IPS DF 4.7 (cell line): ENCODE data around the gene CARS1.

Experiments
- DNase-seq: peaks from one replicate; pipeline ENCODE4 v3.0.0-alpha.2; 2013; ENCODE audit warnings: low spot score; ENCODE audit errors: extremely low read depth

CARS1 gene

GRCh38 chr11:3010004-3010403 is 47.2 kb downstream of the CARS1 start:
- no peak for DNase-seq

- no peak for DNase-seq
Observed at GRCh38 chr11:3009481-3009880, 47.7 kb downstream of the CARS1 start.

- DNase-seq = no peak
Observed at GRCh38 chr11:3008746-3009336, 48.4 kb downstream of the CARS1 start.

- DNase-seq = no peak
Observed at GRCh38 chr11:3007404-3008010, 49.7 kb downstream of the CARS1 start.

- DNase-seq = no peak
Observed at GRCh38 chr11:3006505-3007260, 50.5 kb downstream of the CARS1 start.

GRCh38 chr11:3004481-3004880 is 52.7 kb downstream of the CARS1 start:
- no peak for DNase-seq

- no peak for DNase-seq
Observed at GRCh38 chr11:3003396-3004231, 53.6 kb downstream of the CARS1 start.

GRCh38 chr11:3002871-3003270 is 54.4 kb downstream of the CARS1 start:
- DNase-seq = no peak

GRCh38 chr11:3002351-3002861 is 54.8 kb downstream of the CARS1 start:
- DNase-seq = no peak

- no peak for DNase-seq
Observed at GRCh38 chr11:3001496-3001895, 55.7 kb downstream of the CARS1 start.

- no peak for DNase-seq
Observed at GRCh38 chr11:3000032-3000961, 56.9 kb downstream of the CARS1 start.

- DNase-seq = no peak
Observed at GRCh38 chr11:2999464-2999998, 57.7 kb downstream of the CARS1 start.

- no peak for DNase-seq
Observed at GRCh38 chr11:2998073-2998850, 59.0 kb downstream of the CARS1 start.

- no peak for DNase-seq
Observed at GRCh38 chr11:2997406-2997805, 59.8 kb downstream of the CARS1 start.

GRCh38 chr11:2996976-2997375 is 60.2 kb downstream of the CARS1 start:
- no peak for DNase-seq

GRCh38 chr11:2995893-2996554 is 61.2 kb downstream of the CARS1 start:
- DNase-seq = no peak

- DNase-seq = no peak
Observed at GRCh38 chr11:2995031-2995561, 62.1 kb downstream of the CARS1 start.

- no peak for DNase-seq
Observed at GRCh38 chr11:2994336-2994730, 62.9 kb downstream of the CARS1 start.

- DNase-seq = no peak
Observed at GRCh38 chr11:2992997-2993325, 64.3 kb downstream of the CARS1 start.
